Activated CD8-positive, alpha-beta T cell treated with anti-CD3 and anti-CD28 coated beads, Interleukin-2, amount 10 ng/mL, durations not matched to agents 7 days and 5 days (primary cell): ENCODE measurements around the gene GRIA4. TPM values are rescaled to one million over a fixed set of nuclear protein-coding genes. Genes with fewer than 3 reads are reported as not detected.
"Not testable (repeated sequence)": the region's sequence is repeated elsewhere in the genome, so short reads cannot be mapped to it uniquely, and the experiment has no call there.

Source experiments
- ATAC-seq: fragments of 150-1000 bp; cut with Tn5 transposase; one replicate; pipeline ENCODE4 v1.10.0; 2021; ENCODE audit warnings: moderate library complexity
- CTCF ChIA-PET: fragments of 350-600 bp; sonication (Branson Sonifier 250); formaldehyde crosslinking; loops from one replicate; lab custom pipeline; 2021; ENCODE audit warnings: antibody characterized with exemption; lab: Charles Lee
- POLR2A ChIA-PET: fragments of 350-600 bp; sonication (Branson Sonifier 250); formaldehyde crosslinking; loops from one replicate; lab custom pipeline; 2021; ENCODE audit warnings: antibody characterized with exemption; lab: Charles Lee
- DNase-seq: peaks from one replicate; pipeline ENCODE4 v3.0.0-alpha.2; 2020
- H3K27ac Mint-ChIP-seq: one replicate; pipeline ENCODE4 v1.8.0; 2021; ENCODE audit warnings: mild to moderate bottlenecking, mixed read lengths
- H3K27me3 Mint-ChIP-seq: one replicate; pipeline ENCODE4 v1.8.0; 2021; ENCODE audit warnings: low read depth, mixed read lengths
- H3K36me3 Mint-ChIP-seq: one replicate; pipeline ENCODE4 v1.8.0; 2021; ENCODE audit warnings: low read depth, mixed read lengths
- H3K4me1 Mint-ChIP-seq: one replicate; pipeline ENCODE4 v1.8.0; 2021; ENCODE audit warnings: low read depth, mixed read lengths
- H3K4me3 Mint-ChIP-seq: one replicate; pipeline ENCODE4 v1.8.0; 2021; ENCODE audit warnings: mild to moderate bottlenecking, mixed read lengths
- H3K9me3 Mint-ChIP-seq: one replicate; pipeline ENCODE4 v1.8.0; 2022; ENCODE audit warnings: mixed read lengths; ENCODE audit not compliant: insufficient read depth
- total RNA-seq, 2 experiments: library from RNA; stranded (reverse); gene quantifications; one replicate each; pipeline ENCODE4 v1.2.3, GENCODE V29; 2021

GRIA4 gene
- total RNA-seq, 2 experiments from 2014 or later, result not detected

GRCh38 chr11:105734426-105734825 lies 124.6 kb downstream of the GRIA4 start:
- no peak for DNase-seq
- Mint-ChIP-seq H3K27me3 (no peaks in the 10 kb centered on the region), H3K4me3 (no peak overlapping the region), H3K9me3 (peaks cover 5% of the 10 kb centered on the region), H3K27ac (no peak overlapping the region), H3K36me3 (no peaks in the 10 kb centered on the region), H3K4me1 (no peaks in the 10 kb centered on the region)
- ChIA-PET CTCF (no interaction called here), POLR2A (no interaction called here)
- no peak for ATAC-seq

GRCh38 chr11:105738251-105738650 lies 128.4 kb downstream of the GRIA4 start:
- no peak for ATAC-seq
- ChIA-PET CTCF (no interaction called here), POLR2A (no interaction called here)
- Mint-ChIP-seq H3K27me3 (no peaks in the 10 kb centered on the region), H3K4me3 (no peak overlapping the region), H3K36me3 (no peaks in the 10 kb centered on the region), H3K27ac (no peak overlapping the region), H3K9me3 (no peaks in the 10 kb centered on the region), H3K4me1 (no peaks in the 10 kb centered on the region)
- no peak for DNase-seq

- DNase-seq (no peak), ATAC-seq (no peak)
- Mint-ChIP-seq H3K4me3 (no peak overlapping the region), H3K4me1 (no peaks in the 10 kb centered on the region), H3K27me3 (no peaks in the 10 kb centered on the region), H3K27ac (no peak overlapping the region), H3K36me3 (no peaks in the 10 kb centered on the region), H3K9me3 (no peaks in the 10 kb centered on the region)
- POLR2A ChIA-PET, result no interaction called here
- CTCF ChIA-PET, result no interaction called here
Observed at GRCh38 chr11:105738986-105739795, 129.3 kb downstream of the GRIA4 start.

GRCh38 chr11:105740164-105740903 lies 130.5 kb downstream of the GRIA4 start:
- DNase-seq (no peak), ATAC-seq (no peak)
- H3K9me3 Mint-ChIP-seq, result no peaks in the 10 kb centered on the region
- CTCF ChIA-PET, result no interaction called here
- H3K27me3 Mint-ChIP-seq, result no peaks in the 10 kb centered on the region
- no peak overlapping the region for H3K4me3 Mint-ChIP-seq
- H3K4me1 Mint-ChIP-seq, result no peaks in the 10 kb centered on the region
- POLR2A ChIA-PET, result no interaction called here
- H3K36me3 Mint-ChIP-seq, result no peaks in the 10 kb centered on the region
- no peak overlapping the region for H3K27ac Mint-ChIP-seq

- no peak for ATAC-seq
- ChIA-PET POLR2A (no interaction called here), CTCF (no interaction called here)
- H3K4me1 Mint-ChIP-seq, result no peaks in the 10 kb centered on the region
- no peaks in the 10 kb centered on the region for H3K27me3 Mint-ChIP-seq
- DNase-seq, result no peak
- H3K27ac Mint-ChIP-seq, result no peak overlapping the region
- no peak overlapping the region for H3K4me3 Mint-ChIP-seq
- no peaks in the 10 kb centered on the region for H3K9me3 Mint-ChIP-seq
- H3K36me3 Mint-ChIP-seq, result no peaks in the 10 kb centered on the region
Observed at GRCh38 chr11:105741488-105742020, 131.7 kb downstream of the GRIA4 start.

- H3K4me3 Mint-ChIP-seq, result no peak overlapping the region
- no peaks in the 10 kb centered on the region for H3K36me3 Mint-ChIP-seq
- POLR2A ChIA-PET, result no interaction called here
- DNase-seq (no peak), ATAC-seq (no peak)
- no peaks in the 10 kb centered on the region for H3K9me3 Mint-ChIP-seq
- H3K27ac Mint-ChIP-seq, result no peak overlapping the region
- no peaks in the 10 kb centered on the region for H3K4me1 Mint-ChIP-seq
- H3K27me3 Mint-ChIP-seq, result no peaks in the 10 kb centered on the region
- CTCF ChIA-PET, result no interaction called here
Observed at GRCh38 chr11:105754260-105754659, 144.4 kb downstream of the GRIA4 start.

- H3K36me3 Mint-ChIP-seq, result no peaks in the 10 kb centered on the region
- ATAC-seq, result no peak
- no peak overlapping the region for H3K4me3 Mint-ChIP-seq
- ChIA-PET POLR2A (no interaction called here), CTCF (no interaction called here)
- no peaks in the 10 kb centered on the region for H3K27me3 Mint-ChIP-seq
- no peaks in the 10 kb centered on the region for H3K4me1 Mint-ChIP-seq
- no peaks in the 10 kb centered on the region for H3K9me3 Mint-ChIP-seq
- no peak overlapping the region for H3K27ac Mint-ChIP-seq
- no peak for DNase-seq
Observed at GRCh38 chr11:105754716-105755115, 144.8 kb downstream of the GRIA4 start.

- no peak for ATAC-seq
- no peaks in the 10 kb centered on the region for H3K27me3 Mint-ChIP-seq
- H3K9me3 Mint-ChIP-seq, result no peaks in the 10 kb centered on the region
- no peak overlapping the region for H3K27ac Mint-ChIP-seq
- H3K4me3 Mint-ChIP-seq, result no peak overlapping the region
- ChIA-PET CTCF (no interaction called here), POLR2A (interaction anchor here (0.6 kb wide), 1 partner anchor 21 kb away, joined by 3 read pairs; no protein-coding TSS in a partner anchor)
- H3K4me1 Mint-ChIP-seq, result no peaks in the 10 kb centered on the region
- no peaks in the 10 kb centered on the region for H3K36me3 Mint-ChIP-seq
- DNase-seq, result no peak
Observed at GRCh38 chr11:105757107-105757506, 147.2 kb downstream of the GRIA4 start.

GRCh38 chr11:105763594-105763993 lies 153.7 kb downstream of the GRIA4 start:
- ATAC-seq (no peak), DNase-seq (no peak)
- no peak overlapping the region for H3K4me3 Mint-ChIP-seq
- CTCF ChIA-PET, result no interaction called here
- POLR2A ChIA-PET, result no interaction called here
- H3K27me3 Mint-ChIP-seq, result no peaks in the 10 kb centered on the region
- no peaks in the 10 kb centered on the region for H3K9me3 Mint-ChIP-seq
- no peaks in the 10 kb centered on the region for H3K4me1 Mint-ChIP-seq
- H3K27ac Mint-ChIP-seq, result no peak overlapping the region
- no peaks in the 10 kb centered on the region for H3K36me3 Mint-ChIP-seq

GRCh38 chr11:105767931-105768330 lies 158.1 kb downstream of the GRIA4 start:
- no peaks in the 10 kb centered on the region for H3K27me3 Mint-ChIP-seq
- H3K4me1 Mint-ChIP-seq, result no peaks in the 10 kb centered on the region
- H3K4me3 Mint-ChIP-seq, result no peak overlapping the region
- ChIA-PET POLR2A (no interaction called here), CTCF (no interaction called here)
- ATAC-seq (no peak), DNase-seq (no peak)
- H3K9me3 Mint-ChIP-seq, result no peaks in the 10 kb centered on the region
- H3K36me3 Mint-ChIP-seq, result no peaks in the 10 kb centered on the region
- no peak overlapping the region for H3K27ac Mint-ChIP-seq

- H3K36me3 Mint-ChIP-seq, result no peaks in the 10 kb centered on the region
- H3K9me3 Mint-ChIP-seq, result no peaks in the 10 kb centered on the region
- no peaks in the 10 kb centered on the region for H3K4me1 Mint-ChIP-seq
- no peak overlapping the region for H3K4me3 Mint-ChIP-seq
- no peak overlapping the region for H3K27ac Mint-ChIP-seq
- no peaks in the 10 kb centered on the region for H3K27me3 Mint-ChIP-seq
- ChIA-PET POLR2A (no interaction called here), CTCF (no interaction called here)
- ATAC-seq, result no peak
- DNase-seq, result no peak
Observed at GRCh38 chr11:105769627-105770026, 159.8 kb downstream of the GRIA4 start.

- H3K27ac Mint-ChIP-seq, CTCF ChIA-PET, H3K4me1 Mint-ChIP-seq: not testable (repeated sequence)
Observed at GRCh38 chr11:105773452-105773851, 163.6 kb downstream of the GRIA4 start.

More at GRCh38 chr11:105773452-105773851, 163.6 kb downstream of the GRIA4 start:
- H3K36me3 Mint-ChIP-seq, POLR2A ChIA-PET, ATAC-seq, DNase-seq, H3K9me3 Mint-ChIP-seq, H3K4me3 Mint-ChIP-seq, H3K27me3 Mint-ChIP-seq: not testable (repeated sequence)
